Measurements from ENCODE around the gene DOCK8.
"Not testable (repeated sequence)": the region's sequence is repeated elsewhere in the genome, so short reads cannot be mapped to it uniquely, and the experiment has no call there.

Gene DOCK8

DNA sequence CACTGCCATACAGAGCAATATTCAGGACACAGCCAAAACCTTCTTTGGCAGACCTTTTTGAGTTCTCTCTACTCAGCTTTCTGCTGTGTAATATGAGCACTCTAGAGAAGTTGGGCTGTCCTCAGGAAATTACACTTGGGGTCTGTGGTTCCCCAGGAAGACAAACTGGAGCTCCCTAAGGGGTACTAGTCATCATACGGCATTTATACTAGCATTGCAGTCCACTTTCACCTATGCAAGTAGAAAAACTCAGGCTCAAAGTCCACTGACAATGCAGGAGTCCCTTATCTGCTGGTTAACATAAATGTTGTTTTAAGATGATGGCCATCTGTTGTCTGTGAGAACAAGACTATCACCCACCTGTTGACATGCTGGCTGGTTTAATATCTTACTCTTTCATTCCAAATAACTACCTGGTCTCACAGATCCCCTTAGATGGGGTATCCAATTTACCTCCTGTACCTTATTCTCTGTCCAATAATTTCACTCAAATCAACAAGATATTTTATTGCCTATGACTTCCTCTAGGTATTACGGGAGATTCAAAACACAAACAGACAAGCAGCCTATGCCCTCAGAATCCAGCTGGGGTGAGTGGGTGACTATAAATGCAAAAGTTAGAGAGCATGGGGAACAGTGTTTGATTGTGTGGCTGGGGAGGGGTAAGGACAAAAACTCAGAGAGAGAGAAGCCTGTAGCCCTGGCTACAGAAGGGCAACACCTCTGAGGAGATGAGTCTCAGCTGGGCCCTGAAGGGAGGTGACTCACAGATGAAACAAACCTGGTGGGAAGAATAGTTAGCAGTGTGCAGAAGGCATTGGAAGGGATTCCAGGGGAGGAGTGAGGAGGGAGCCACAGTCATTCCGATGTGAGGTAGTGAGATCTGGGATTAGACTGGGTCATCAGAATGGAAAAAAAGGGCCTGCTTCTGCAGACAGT, 10.2 kb downstream of the DOCK8 start:
- H3K36me3 ChIP-seq (replicated peaks; ENCODE audit: insufficient read depth, low read length), result no peaks in the 10 kb centered on the region
- H2AFZ ChIP-seq (ENCODE audit: low read length), result no peak overlapping the region
- H3K27me3 ChIP-seq (replicated peaks; ENCODE audit: insufficient read depth, low read length), result no peaks in the 10 kb centered on the region
- H3K9ac ChIP-seq (ENCODE audit: low read length), result no peak overlapping the region
- H3F3A ChIP-seq (ENCODE audit: insufficient read depth, low read length), result no peaks in the 10 kb centered on the region
- H3K9me2 ChIP-seq (replicated peaks; ENCODE audit: insufficient read depth, low read length), result no peaks in the 10 kb centered on the region
- no peak overlapping the region for H3K27ac ChIP-seq (ENCODE audit: low read length)
- no peak overlapping the region for H3K4me2 ChIP-seq (ENCODE audit: low read depth, low read length)
- no peaks in the 10 kb centered on the region for H3K9me3 ChIP-seq (replicated peaks; ENCODE audit: insufficient read depth, low read length)
- H3K4me3 ChIP-seq (ENCODE audit: low read length), result no peak overlapping the region
- no peaks in the 10 kb centered on the region for H4K20me1 ChIP-seq (ENCODE audit: insufficient read depth, low read length)
- H3K4me1 ChIP-seq (ENCODE audit: low read length), result no peaks in the 10 kb centered on the region
- TF ChIP-seq, protein P1, sequence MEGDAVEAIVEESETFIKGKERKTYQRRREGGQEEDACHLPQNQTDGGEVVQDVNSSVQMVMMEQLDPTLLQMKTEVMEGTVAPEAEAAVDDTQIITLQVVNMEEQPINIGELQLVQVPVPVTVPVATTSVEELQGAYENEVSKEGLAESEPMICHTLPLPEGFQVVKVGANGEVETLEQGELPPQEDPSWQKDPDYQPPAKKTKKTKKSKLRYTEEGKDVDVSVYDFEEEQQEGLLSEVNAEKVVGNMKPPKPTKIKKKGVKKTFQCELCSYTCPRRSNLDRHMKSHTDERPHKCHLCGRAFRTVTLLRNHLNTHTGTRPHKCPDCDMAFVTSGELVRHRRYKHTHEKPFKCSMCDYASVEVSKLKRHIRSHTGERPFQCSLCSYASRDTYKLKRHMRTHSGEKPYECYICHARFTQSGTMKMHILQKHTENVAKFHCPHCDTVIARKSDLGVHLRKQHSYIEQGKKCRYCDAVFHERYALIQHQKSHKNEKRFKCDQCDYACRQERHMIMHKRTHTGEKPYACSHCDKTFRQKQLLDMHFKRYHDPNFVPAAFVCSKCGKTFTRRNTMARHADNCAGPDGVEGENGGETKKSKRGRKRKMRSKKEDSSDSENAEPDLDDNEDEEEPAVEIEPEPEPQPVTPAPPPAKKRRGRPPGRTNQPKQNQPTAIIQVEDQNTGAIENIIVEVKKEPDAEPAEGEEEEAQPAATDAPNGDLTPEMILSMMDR (IDR thresholded peaks at IDR 0.05; ENCODE audit: low read length), result no peak
- TF ChIP-seq EZH2phosphoT487 (IDR thresholded peaks at IDR 0.05; ENCODE audit: low read length) (no peak), EZH2 (optimal IDR thresholded peaks at IDR 0.05; ENCODE audit: low read depth, low read length) (no peak)
- no peak for DNase-seq
- H3K79me2 ChIP-seq (ENCODE audit: low read length), result no peaks in the 10 kb centered on the region

DNA sequence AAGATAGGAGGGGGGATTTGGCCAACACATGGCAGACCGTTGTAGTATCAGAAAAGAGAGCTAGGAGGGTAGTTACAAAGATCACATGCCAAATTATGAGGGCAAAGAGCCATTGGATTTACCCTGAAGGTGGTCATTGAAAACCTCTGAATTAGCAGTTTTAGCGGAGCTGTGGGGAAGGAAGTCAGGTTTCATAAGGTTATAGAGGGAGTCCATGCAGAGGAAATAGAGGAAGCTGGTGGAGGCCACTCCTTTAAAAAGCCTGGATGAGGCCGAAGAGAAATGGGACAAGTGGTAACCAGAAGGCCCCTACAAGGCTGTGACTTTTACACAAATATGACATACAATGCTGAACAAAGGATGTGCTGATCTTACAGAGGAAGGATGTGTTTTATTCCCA, 13.2 kb downstream of the DOCK8 start:
- TF ChIP-seq, protein P1 (IDR thresholded peaks at IDR 0.05; ENCODE audit: low read length), result no peak
- no peak for TF ChIP-seq EZH2phosphoT487 (IDR thresholded peaks at IDR 0.05; ENCODE audit: low read length)
- no peak for TF ChIP-seq EZH2 (optimal IDR thresholded peaks at IDR 0.05; ENCODE audit: low read depth, low read length)
- Histone ChIP-seq H3K27ac (ENCODE audit: low read length) (no peak overlapping the region), H3K9me3 (replicated peaks; ENCODE audit: insufficient read depth, low read length) (no peaks in the 10 kb centered on the region), H3K36me3 (replicated peaks; ENCODE audit: insufficient read depth, low read length) (no peaks in the 10 kb centered on the region), H3K9ac (ENCODE audit: low read length) (no peak overlapping the region), H3K4me1 (ENCODE audit: low read length) (no peaks in the 10 kb centered on the region), H2AFZ (ENCODE audit: low read length) (no peak overlapping the region), H4K20me1 (ENCODE audit: insufficient read depth, low read length) (no peaks in the 10 kb centered on the region), H3F3A (ENCODE audit: insufficient read depth, low read length) (no peaks in the 10 kb centered on the region), H3K79me2 (ENCODE audit: low read length) (no peaks in the 10 kb centered on the region), H3K4me2 (ENCODE audit: low read depth, low read length) (no peak overlapping the region), H3K27me3 (replicated peaks; ENCODE audit: insufficient read depth, low read length) (no peaks in the 10 kb centered on the region), H3K9me2 (replicated peaks; ENCODE audit: insufficient read depth, low read length) (no peaks in the 10 kb centered on the region), H3K4me3 (ENCODE audit: low read length) (no peak overlapping the region)
- no peak for DNase-seq

DNA sequence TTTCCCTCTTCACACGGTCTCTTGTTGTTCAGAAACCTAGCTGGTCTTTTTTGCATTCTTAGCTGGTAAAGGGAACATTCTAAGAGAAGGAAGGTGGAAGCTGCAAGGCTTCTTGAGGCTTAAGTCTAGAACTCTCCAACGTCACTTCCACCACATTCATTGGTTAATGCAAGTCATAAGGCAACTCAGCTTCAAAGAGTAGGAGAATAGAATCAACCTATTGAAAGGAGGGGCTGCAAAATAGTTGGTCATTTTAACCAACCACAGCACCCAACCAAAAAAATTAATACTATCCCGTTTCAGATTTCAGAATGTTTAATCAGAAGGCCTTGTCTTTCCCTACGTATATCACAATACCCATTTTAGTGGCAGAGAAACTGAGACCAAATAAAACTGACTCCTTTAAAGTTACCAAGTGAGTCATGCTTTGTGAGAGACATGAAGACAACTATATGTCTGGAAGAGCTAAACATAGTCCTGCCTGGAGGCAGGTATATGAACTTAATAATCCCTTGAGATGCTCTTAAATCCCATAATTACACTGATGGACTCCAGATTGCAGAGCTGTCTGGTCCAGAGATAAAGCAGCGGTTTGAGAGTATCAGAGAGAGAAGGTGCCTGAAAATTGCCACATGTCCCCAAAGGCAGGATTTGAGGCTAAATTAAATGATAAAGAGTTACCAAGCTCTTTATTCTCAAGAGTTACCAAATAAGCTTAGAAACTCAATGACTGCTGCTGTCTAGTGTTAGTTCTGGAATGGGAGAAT, 14.4 kb downstream of the DOCK8 start:
- no peaks in the 10 kb centered on the region for H3K36me3 ChIP-seq (replicated peaks; ENCODE audit: insufficient read depth, low read length)
- H2AFZ ChIP-seq (ENCODE audit: low read length), result no peak overlapping the region
- H3K9me2 ChIP-seq (replicated peaks; ENCODE audit: insufficient read depth, low read length), result no peaks in the 10 kb centered on the region
- no peaks in the 10 kb centered on the region for H3K9me3 ChIP-seq (replicated peaks; ENCODE audit: insufficient read depth, low read length)
- H3K27ac ChIP-seq (ENCODE audit: low read length), result no peak overlapping the region
- H4K20me1 ChIP-seq (ENCODE audit: insufficient read depth, low read length), result no peaks in the 10 kb centered on the region
- no peaks in the 10 kb centered on the region for H3K4me1 ChIP-seq (ENCODE audit: low read length)
- no peak for DNase-seq
- H3K9ac ChIP-seq (ENCODE audit: low read length), result no peak overlapping the region
- no peak overlapping the region for H3K4me3 ChIP-seq (ENCODE audit: low read length)
- H3K79me2 ChIP-seq (ENCODE audit: low read length), result no peaks in the 10 kb centered on the region
- TF ChIP-seq EZH2 (optimal IDR thresholded peaks at IDR 0.05; ENCODE audit: low read depth, low read length) (no peak), EZH2phosphoT487 (IDR thresholded peaks at IDR 0.05; ENCODE audit: low read length) (no peak)
- TF ChIP-seq, protein P1 (IDR thresholded peaks at IDR 0.05; ENCODE audit: low read length), result no peak
- H3F3A ChIP-seq (ENCODE audit: insufficient read depth, low read length), result no peaks in the 10 kb centered on the region
- no peaks in the 10 kb centered on the region for H3K27me3 ChIP-seq (replicated peaks; ENCODE audit: insufficient read depth, low read length)
- no peak overlapping the region for H3K4me2 ChIP-seq (ENCODE audit: low read depth, low read length)

DNA sequence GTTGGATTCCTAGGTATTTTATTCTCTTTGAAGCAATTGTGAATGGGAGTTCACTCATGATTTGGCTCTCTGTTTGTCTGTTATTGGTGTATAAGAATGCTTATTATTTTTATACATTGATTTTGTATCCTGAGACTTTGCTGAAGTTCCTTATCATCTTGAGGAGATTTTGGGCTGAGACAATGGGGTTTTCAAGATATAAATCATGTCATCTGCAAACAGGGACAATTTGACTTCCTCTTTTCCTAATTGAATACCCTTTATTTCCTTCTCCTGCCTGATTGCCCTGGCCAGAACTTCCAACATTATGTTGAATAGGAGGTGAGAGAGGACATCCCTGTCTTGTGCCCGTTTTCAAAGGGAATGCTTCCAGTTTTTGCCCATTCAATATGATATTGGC, 17.0 kb downstream of the DOCK8 start:
- not testable (repeated sequence) for H3K9me2 ChIP-seq (replicated peaks; ENCODE audit: insufficient read depth, low read length); H3K4me1 ChIP-seq (ENCODE audit: low read length); H4K20me1 ChIP-seq (ENCODE audit: insufficient read depth, low read length); H3F3A ChIP-seq (ENCODE audit: insufficient read depth, low read length); H3K36me3 ChIP-seq (replicated peaks; ENCODE audit: insufficient read depth, low read length); H3K9ac ChIP-seq (ENCODE audit: low read length); H3K4me3 ChIP-seq (ENCODE audit: low read length); H3K27ac ChIP-seq (ENCODE audit: low read length); H3K9me3 ChIP-seq (replicated peaks; ENCODE audit: insufficient read depth, low read length); H3K79me2 ChIP-seq (ENCODE audit: low read length); H2AFZ ChIP-seq (ENCODE audit: low read length); DNase-seq; H3K27me3 ChIP-seq (replicated peaks; ENCODE audit: insufficient read depth, low read length); H3K4me2 ChIP-seq (ENCODE audit: low read depth, low read length)

DNA sequence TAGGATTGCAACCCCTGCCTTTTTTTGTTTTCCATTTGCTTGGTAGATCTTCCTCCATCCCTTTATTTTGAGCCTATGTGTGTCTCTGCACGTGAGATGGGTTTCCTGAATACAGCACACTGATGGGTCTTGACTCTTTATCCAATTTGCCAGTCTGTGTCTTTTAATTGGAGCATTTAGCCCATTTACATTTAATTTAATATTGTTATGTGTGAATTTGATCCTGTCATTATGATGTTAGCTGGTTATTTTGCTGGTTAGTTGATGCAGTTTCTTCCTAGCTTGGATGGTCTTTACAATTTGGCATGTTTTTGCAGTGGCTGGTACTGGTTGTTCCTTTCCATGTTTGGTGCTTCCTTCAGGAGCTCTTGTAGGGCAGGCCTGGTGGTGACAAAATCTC, 19.0 kb downstream of the DOCK8 start:
- H3K4me3 ChIP-seq (ENCODE audit: low read length); H3K9me3 ChIP-seq (replicated peaks; ENCODE audit: insufficient read depth, low read length); H3K27me3 ChIP-seq (replicated peaks; ENCODE audit: insufficient read depth, low read length); H2AFZ ChIP-seq (ENCODE audit: low read length); H3K36me3 ChIP-seq (replicated peaks; ENCODE audit: insufficient read depth, low read length); H3K79me2 ChIP-seq (ENCODE audit: low read length); DNase-seq; H3K4me2 ChIP-seq (ENCODE audit: low read depth, low read length); H4K20me1 ChIP-seq (ENCODE audit: insufficient read depth, low read length); H3K27ac ChIP-seq (ENCODE audit: low read length); H3K4me1 ChIP-seq (ENCODE audit: low read length); H3K9me2 ChIP-seq (replicated peaks; ENCODE audit: insufficient read depth, low read length); H3K9ac ChIP-seq (ENCODE audit: low read length); H3F3A ChIP-seq (ENCODE audit: insufficient read depth, low read length): not testable (repeated sequence)
